Effector CD4-positive, alpha-beta T cell (primary cell): ENCODE measurements around the gene DPYSL5.
"Not testable (repeated sequence)": the region's sequence is repeated elsewhere in the genome, so short reads cannot be mapped to it uniquely, and the experiment has no call there.

Source experiments
- DNase-seq: peaks from one replicate; pipeline ENCODE4 v3.0.0-alpha.2; 2020

DPYSL5 gene

DNA sequence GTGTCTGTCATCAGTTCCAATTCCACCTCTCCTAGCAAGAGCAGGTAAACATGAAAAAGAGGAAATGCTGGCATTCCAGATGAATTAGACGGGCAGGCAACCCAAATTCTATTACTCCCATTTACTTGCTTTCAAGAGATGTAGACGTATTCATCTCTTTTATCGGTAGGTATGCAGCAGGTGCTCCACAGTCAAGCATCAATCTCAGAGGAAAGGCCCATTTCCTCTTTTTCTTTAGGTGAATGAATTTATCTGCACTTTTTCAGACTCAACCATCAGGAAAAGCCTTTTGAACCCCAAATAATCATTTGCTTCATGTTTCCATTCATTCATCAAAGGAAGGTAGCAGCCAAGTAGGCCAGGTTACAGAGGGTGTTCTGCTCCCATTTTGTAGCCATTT lies 27.9 kb downstream of the DPYSL5 start:
- no peak for DNase-seq

DNA sequence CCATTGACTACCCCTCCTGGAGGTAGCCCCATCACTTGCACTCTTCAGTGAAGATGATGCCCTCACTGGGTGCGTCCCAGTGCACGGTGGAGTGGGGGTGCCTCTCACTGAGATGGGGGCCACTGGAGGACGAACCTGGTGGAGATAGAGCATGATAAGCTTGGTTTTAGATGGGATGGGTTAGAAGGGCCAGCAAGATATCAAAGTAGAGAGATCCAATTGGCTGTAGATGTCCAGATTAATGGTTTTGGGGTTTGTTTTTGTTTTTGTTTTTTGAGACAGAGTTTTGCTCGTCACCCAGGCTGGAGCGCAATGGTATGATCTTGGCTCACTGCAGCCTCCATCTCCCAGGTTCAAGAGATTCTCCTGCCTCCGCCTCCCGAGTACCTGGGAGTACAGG lies 28.3 kb downstream of the DPYSL5 start:
- DNase-seq, result no peak

DNA sequence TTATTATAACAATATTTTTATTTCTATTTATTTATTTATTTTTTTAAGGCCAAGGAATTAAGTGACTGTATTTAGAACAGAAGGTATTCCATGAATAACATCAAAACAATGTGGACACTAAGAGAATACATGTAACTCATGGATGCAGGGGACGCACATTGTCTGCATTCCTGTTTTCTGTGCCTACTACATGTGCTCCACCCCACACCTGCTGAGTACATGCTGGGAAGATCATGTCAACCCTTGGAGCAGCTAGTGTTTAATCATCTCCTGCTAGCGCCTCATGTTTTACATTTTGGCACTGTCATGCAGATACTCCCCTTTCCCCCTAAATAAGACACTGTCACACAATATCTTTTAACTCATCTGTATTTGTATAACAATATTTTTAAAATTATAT lies 29.3 kb downstream of the DPYSL5 start:
- DNase-seq, result no peak

DNA sequence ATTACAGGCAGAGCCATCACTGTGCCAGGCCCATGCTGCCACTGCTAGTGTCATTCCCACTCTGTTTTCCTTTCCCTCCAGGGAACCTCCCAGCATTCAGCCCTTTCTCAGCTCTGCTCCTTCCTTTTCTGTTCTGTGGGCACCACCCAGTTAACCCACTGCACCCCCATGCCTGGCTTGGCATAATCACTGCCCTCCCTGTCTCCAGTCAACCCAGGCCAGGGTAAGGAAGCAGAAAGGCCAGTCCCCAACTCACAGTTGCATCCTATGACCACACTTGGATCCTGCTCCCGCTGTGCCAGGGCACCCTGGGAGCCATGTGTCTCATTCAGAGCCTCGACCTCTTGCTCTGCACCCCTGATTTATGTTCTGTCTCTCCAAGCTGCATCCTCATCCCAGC lies 32.2 kb downstream of the DPYSL5 start:
- no peak for DNase-seq

DNA sequence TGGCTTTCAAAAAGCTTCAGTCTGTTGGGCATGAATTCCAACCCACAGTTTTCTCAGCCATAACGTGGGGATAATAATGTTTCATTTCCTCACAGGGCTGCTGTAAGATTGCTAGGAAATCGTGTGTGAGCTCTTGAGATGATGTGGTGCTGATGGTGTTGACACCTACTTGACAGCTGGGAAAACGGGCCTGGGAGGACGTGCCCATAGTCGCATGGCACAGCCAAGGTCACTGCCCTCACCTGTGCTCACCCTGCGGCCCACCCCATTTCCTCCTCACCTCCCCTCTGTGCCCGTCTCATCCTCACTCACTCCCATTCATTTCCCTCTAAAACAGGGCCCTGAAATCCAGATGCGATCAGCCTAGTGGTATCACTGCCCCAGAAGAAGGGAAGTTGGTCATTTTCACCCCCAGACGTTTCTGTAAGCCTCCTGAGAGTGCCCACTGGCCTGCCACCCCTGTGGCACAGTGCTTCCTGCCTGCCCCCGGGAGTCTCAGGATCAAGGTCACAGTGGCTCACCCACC lies 33.0 kb downstream of the DPYSL5 start:
- DNase-seq, result no peak

DNA sequence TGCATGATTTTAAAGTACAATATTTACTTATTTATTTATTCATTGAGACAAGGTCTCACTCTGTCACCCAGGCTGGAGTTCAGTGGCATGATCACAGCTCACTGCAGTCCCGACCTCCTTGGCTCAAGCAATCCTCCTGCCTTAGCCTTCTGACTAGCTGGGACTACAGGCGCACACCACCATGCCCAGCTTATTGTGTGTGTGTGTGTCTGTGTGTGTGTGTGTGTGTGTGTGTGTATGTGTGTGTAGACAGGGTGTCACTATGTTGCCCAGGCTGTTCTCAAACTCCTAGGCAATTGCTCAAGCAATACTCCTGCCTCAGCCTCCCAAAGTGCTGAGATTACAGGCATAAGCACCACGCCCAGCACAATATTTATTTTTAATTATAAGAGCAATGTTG lies 34.3 kb downstream of the DPYSL5 start:
- DNase-seq, result not testable (repeated sequence)

DNA sequence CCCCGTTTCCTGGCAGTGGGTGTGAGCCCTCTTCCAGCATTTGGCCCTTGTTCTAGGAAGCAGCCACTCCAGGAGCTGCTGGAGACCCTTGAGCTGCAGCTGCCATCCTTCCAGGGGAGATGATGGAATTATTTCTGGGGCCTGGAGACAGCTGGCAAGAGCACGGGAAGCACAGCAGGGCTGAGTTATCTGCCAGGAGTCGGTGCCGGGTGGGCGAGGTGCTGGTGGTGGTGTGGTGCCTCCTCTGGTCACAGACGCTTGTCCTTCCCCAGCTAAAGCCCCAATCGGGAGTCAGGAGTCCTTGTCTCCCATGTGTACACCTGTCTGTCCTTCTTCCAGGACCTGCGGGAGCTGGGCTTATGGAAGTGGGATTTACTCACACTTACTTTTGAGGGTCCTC lies 36.0 kb downstream of the DPYSL5 start:
- no peak for DNase-seq

DNA sequence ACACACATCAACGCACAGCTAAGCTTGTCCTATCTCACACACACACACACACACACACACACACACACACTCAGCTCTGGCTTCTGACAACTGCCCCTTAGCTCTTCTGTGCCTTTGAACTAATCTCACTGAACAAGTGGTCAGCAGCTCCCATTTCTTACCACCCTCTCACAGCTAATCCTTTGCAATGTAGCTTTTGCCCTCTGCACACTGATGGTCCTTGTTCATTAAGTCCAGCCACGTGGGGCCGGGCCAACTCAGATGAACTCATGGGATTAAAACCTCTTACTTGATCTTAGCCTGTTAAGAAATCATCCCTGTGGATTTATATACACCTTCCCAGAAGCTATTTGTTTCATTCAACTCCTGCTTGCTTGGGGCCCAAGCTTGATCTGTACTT lies 36.6 kb downstream of the DPYSL5 start:
- no peak for DNase-seq

DNA sequence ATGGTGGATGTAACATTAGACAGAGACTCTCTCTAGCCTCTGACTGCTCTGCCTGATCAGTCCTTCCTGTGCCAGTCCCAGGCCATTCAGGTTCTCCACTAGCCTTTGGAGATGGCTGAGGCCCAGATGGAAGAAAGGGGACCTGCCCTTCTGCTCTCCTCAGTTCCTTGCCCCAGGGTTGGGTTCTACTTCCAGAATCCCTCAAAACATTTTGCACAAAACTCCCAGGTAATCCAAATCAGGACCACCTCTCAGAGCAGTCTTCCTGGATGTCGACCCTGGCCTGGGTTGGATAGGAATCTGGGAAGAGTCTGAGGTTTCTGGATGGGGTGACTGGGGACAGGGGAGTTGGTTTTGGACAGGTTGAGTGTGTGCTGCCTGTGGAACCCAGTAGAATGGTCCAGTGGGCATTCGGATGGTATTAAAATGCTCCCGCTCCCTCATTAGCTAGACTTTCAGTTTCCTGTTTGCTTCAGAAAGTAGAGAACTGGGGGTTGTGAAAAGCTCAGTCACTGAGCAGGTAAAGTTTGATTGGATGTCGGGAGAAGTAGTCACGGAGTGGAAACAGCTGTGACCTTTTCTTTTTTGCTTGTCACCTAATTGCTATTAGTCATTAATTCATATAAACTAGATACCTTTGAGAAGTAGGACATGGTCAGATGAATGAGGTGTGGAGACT lies 37.9 kb downstream of the DPYSL5 start:
- no peak for DNase-seq

DNA sequence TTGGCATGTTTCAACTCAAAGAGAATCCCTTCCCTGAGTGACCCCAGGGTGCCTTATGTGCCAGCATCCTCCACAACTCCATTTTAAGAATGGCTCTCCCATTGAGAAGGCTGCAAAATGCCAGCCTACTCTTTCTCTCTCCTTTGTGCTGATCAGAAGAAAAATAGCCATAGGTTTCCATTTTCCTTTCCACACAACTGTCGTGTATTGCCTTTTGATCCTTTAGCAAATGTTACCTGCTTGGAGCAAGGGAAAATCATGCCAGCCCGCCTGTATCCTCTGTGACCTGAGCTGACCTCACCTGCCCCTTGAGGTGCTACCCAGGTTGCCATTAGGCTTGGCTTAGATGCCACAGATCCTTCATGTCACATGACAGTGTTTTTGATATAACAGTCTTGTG lies 38.8 kb downstream of the DPYSL5 start:
- DNase-seq, result no peak

DNA sequence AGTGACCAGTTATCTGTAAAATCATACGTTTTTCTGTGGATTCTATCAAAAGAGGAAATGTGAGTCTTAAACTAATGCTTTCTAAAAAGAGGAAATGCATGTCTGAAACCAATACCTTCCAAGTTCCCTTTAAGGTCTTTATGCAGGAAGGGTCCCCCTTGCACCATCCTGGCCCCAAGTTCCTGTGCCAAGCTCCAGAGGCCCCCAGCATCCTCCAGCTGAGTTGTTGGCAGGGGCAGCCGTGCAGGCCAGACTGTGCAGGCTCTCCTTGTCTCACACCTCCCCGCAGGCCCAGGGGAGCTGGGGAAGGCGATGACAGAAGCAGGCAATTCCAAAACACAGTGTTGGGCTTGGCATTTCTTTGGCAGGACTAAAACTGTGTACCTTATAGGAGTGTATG lies 39.2 kb downstream of the DPYSL5 start:
- no peak for DNase-seq

DNA sequence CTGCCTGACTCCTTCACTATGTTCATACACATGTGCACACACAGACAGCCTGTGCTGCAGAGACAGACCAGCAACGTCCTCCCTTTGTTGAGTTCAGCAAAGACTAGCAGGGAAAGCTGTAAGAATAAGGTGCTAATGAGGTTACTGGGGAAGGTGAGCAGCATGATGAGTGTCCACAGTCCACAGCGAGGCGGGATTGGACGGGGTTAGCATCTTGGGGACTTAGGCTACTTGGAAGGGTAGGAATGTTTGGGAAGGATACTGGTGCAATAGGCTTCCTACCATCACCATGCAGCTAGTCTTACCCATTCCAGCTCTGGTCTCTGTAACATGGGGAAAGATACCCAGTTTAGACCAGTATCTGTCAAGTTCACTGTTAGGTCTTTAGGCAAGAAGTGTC lies 41.9 kb downstream of the DPYSL5 start:
- no peak for DNase-seq

DNA sequence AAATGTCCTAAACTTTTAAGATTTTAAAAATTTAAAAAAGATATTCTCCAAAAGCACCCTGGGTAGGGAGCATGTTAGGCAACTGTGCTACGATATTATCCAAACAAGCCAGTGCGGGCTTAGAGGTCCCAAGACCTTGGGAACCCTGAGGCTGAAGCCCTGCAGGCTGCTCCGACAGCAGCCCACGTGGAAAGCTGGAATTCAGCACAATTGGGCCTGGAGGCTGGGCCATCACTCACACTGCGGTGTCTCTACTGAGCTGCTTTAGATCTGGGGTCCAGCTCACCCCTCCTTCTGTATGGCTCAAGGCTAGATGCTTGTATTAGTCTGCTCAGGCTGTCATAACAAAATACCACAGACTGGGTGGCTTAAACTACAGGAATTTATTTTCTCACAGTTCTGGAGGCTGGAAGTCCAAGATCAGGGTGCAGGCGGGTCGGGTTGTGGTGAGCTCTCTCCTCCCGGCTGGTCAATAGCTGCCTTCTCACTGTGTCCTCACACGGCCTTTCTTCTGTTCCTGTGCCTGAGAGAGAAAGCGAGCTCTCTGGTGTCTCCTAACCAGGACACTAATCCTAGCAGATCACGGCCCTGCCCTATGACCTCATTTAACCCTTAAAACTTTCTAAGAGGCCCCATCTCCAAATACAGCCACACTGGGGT lies 42.5 kb downstream of the DPYSL5 start:
- no peak for DNase-seq

DNA sequence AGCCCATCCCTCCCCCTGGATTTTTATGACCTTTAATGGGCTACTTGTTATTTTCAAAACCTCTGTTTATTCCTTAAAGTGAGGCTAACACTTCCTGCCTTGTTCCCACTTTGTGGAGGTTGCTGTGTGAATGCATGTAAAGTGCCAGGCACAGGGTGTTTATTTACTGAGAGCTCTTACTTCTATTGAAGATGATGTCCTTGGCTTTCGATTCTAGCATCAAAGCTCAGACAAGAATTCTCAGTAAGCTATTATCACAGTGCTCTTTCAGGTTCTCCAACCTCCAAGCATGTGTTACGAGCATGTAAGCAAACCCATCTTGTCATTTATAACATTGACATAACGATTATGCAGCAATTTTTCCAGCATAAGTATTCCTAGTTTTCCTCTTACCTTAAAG lies 44.2 kb downstream of the DPYSL5 start:
- DNase-seq, result no peak

DNA sequence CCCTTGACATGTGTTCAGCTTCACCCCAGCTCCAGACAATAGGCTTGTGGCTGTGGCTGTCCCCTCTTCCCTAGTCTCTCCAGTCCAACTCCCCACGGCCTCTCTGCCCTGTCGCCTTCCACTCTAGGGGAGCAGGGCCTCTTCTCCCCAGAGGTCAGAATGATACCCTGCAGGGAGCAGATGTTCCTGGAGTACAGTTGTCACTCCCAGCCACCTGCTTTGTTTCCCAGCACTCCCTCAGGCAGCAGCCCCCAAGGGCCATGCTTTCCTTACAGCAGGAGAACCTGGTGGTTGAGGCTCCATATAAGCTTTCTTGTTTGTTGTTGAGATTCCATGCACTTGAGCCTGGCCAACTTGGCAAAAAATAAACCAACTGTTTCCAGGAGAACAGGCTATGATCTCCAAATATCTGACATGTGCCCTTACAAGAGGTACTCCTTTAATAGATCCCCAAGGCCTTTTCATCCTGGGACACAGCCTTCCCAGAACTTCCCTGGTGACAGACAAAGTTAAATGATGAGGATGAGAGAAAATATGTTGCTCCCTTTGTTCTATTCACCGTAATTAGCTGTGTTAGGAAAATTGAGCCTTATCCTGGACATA lies 45.1 kb downstream of the DPYSL5 start:
- no peak for DNase-seq

DNA sequence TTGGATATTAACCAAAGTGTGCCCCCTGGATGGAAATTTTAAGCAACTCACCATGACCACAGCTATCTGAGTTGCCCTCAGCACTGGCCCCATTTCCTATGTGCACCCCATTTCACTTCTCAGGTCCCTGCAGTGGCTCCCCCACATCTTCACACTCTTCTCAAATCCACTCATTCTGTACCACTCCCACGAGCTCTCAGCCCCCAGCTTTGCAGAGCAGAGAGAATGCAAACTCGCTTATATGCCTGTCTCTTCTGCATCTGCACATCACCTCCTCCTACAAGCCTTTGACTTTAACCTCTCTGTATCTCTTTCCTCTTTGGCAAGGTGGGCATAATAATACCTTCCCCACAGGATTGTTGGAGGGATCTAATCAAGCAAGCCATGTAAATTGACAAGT lies 46.2 kb downstream of the DPYSL5 start:
- no peak for DNase-seq

DNA sequence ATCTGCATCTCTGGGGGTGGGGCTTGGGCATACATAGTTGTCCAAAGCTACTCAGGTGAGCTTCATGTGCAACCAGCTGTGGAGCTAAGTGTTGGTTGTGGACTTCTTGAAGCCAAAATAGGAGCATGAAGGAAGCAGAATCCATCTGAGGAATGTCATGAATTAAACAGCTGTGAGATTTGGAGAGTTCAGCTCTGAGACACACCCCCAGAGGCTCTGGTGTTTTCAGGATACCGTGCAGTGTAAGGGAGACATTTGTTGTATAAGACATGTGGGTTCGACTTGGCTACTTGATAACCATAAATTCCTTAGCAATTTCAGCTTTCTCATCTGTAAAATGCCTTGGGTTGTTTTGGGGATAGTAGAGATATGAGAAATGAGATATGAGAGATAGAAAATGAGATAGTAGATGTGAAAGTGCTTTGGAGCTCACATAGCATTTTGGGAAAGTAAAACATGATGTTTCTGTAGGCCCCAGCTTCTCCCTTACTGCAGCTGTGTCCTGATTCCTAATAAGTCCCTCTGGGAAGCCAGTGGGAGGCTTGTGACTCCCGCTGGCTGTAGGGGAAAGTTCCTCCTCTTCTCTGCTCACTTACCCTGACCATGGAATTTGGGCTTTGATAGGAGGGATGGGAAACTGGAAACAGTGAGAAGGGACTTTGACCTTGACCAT lies 50.0 kb downstream of the DPYSL5 start:
- DNase-seq, result no peak

DNA sequence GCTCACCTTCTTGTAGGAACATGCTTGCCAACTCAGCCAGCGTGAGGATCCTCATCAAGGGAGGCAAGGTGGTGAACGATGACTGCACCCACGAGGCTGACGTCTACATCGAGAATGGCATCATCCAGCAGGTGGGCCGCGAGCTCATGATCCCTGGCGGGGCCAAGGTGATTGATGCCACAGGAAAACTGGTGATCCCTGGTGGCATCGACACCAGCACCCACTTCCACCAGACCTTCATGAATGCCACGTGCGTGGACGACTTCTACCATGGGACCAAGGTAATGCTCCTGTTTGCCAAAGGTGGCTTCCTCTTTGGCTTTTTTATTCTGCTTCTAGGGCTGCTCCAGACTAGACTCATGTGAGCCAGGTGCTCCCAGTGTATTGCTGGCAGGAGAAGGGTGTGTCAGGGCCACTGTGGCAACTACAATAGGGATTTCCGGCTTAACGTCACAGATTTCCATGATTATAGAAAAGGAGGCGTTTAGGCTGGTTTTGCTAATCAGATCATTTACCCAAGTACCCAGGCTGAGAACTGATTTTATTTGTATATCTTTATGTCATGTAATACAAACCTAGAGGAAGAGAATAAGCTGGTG lies 50.6 kb downstream of the DPYSL5 start:
- DNase-seq, result no peak

DNA sequence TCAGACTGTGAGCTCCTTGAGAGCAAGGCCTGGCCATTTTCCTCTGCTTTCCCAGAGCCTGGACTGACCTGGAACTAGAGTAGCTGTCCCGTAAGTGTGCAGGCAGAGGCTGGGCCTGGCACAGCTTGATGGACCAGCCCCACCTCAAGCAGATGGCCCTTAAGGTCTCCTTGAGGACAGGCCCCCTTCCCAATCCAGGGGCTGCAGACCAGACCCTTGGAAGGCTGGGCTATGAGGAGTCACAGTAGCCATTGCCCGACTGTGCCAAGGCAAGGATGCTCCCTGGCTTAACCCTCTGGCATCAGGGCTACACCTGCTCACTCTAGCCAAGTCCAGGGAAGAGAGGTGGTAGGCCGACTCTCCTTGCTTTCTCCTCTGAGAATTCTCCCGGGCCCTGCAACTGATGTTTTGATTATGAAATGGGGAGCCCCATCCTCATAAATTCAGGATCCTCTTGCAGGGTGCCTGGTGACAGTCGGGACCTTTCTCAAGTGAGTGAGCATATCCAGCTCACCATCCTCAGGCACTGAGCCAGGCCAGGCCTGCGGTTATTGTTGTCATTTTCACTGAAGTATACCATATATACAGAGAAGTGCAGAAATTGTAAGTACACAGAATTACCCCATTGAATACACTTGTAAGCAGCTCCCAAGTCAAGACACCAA lies 51.7 kb downstream of the DPYSL5 start:
- no peak for DNase-seq

DNA sequence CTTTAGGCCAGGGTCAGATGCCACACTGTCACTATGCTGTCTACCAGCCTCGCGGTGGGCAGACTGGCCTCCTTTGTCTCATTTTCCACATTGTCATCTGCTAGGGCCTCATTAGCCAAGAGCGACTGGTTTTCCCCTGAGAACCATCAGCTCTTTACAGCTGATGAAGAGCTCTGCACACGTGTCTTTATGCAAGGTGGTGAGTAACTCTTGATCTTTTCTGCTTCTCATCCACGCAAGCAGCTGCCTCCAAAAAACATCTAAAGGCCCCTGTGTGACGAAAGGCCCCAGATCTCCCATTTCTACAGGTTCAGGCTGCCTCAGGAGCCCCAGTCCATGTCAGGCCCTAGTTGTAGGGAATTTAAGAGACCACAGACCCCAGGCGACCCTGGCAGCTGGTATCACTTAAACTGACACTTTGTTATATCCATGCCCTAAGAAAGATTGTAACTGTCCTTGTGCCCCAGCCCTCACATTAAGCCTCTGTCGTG lies 52.9 kb downstream of the DPYSL5 start:
- DNase-seq, result no peak

DNA sequence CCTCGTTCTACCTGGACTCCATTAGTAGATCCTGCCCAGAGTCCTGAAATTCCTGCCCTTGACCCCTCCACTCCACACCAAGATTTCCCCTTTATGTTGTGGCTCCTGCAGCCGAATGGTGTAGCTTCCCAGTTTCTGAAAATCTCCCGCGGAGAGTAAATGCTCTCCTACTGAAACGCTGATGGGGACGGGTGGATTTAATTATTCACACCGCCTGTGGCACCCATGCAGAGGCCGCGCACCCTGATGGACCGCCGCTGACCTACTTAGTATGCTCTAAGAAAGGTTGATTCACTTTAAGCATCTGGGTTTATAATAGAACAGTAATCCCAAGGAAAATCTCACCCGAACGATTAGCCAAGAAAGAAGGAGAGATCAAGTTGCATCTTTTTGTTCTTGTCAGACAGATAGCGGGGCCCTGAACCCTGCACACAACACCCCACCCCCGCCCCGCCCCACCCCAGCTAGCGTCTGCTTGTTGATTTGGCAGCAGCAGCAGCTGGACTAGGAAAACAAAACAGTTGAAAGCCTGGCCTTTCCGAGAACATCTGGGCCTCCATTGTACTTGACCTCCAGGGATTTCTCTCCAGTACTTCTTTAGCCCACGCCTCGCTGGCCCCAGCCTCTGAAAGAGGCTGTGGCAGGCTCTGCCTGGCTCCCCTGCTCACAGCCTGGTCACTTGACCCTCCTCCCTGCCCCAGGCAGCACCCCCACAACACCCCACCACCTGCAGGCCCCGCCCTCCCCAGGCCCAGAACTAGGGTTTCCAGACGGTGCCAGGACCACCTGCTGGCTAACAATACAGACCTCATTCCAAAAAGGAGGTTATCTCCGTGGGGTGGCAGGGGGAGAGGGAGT lies 53.6 kb downstream of the DPYSL5 start:
- DNase-seq, result no peak

DNA sequence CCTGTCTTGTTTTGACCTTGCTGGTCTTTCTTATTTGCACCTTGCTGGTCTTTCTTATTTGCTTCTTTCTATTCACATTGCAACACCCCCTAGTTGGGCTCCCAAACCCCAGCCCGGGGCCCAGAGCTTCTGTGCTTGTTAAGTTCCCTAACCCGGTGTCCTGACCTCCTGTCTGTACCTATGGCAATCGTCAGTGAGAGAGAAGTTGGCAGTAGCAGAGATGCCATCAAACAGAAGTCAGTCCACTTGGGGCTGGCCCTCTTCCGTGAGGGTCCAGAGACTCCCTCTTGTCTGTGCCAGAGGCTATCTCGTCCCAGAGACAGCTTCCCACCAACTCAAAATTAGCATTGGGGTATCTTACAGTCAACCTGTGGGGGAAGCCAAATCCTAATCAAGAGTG lies 55.7 kb downstream of the DPYSL5 start:
- DNase-seq, result no peak
